ENCODE data around the gene SYNGR3.

SYNGR3 gene

DNA sequence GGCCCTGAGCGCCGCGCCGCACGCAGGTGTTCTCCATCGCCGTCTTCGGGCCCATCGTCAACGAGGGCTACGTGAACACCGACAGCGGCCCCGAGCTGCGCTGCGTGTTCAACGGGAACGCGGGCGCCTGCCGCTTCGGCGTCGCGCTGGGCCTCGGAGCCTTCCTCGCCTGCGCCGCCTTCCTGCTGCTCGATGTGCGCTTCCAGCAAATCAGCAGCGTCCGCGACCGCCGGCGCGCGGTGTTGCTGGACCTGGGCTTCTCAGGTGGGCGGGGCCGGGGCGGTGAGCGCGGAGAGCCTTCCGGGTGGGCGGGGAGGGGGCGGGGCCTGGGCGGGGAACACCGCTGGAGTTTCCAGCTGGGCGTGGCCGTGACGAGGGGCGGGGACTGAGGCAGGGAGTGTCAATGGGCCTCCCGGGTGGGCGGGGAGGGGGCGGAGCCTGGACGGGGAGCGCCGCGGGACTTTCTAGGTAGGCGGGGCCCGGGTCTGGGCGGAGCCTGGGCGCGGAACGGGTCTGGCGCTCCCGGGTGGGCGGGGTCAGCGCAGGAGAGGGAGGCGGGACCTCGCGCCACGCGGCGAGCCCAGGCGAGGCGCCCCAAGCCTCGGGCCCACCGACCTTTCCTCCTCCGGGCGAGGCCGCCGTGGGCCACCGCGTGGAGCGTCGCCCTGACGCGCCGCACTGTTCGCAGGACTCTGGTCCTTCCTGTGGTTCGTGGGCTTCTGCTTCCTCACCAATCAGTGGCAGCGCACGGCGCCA, 2.4 kb downstream of the SYNGR3 start:
- no peaks in the 10 kb centered on the region for H3K36me3 ChIP-seq (ENCODE audit: control insufficient read depth, low read depth, low read length)
- no peak overlapping the region for H3K27ac ChIP-seq (ENCODE audit: low read length)
- H3K27me3 ChIP-seq (ENCODE audit: control insufficient read depth, insufficient read depth, low read length) = peaks cover 30% of the 10 kb centered on the region
- H3K4me1 ChIP-seq (ENCODE audit: control insufficient read depth, low read depth, low read length) = peaks cover 6% of the 10 kb centered on the region
- H3K9ac ChIP-seq (ENCODE audit: low read length) = no peak overlapping the region
- H3K9me3 ChIP-seq (ENCODE audit: control insufficient read depth, low read depth, low read length) = no peaks in the 10 kb centered on the region
- H3K4me3 ChIP-seq (ENCODE audit: low read length) = no peak overlapping the region

- Histone ChIP-seq H3K4me3 (ENCODE audit: low read length) (no peak overlapping the region), H3K27me3 (ENCODE audit: control insufficient read depth, insufficient read depth, low read length) (peaks cover 30% of the 10 kb centered on the region), H3K27ac (ENCODE audit: low read length) (no peak overlapping the region), H3K9me3 (ENCODE audit: control insufficient read depth, low read depth, low read length) (no peaks in the 10 kb centered on the region), H3K4me1 (ENCODE audit: control insufficient read depth, low read depth, low read length) (peaks cover 6% of the 10 kb centered on the region), H3K36me3 (ENCODE audit: control insufficient read depth, low read depth, low read length) (peaks cover 6% of the 10 kb centered on the region), H3K9ac (ENCODE audit: low read length) (no peak overlapping the region)
Observed at GRCh38 chr16:1992704-1993317, 3.0 kb downstream of the SYNGR3 start.

DNA sequence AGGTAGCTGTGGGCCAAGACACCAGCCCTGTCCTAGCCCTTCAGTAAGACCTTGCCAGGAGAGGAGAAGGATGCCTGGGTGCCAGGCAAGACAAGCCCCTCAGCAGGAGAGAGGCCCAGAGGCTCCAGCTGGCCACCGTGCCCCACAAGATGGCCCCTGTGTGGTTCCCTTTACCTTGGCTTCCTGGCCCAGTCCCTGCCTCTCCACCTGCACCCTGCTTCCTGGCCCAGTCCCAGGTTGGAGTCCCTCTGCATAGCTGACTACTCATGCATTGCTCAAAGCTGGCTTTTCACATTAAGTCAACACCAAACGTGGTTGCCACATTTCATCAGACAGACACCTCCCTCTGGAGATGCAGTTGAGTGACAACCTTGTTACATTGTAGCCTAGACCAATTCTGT, 4.0 kb downstream of the SYNGR3 start:
- Histone ChIP-seq H3K4me3 (ENCODE audit: low read length) (no peak overlapping the region), H3K36me3 (ENCODE audit: control insufficient read depth, low read depth, low read length) (peaks cover 13% of the 10 kb centered on the region), H3K4me1 (ENCODE audit: control insufficient read depth, low read depth, low read length) (peaks cover 6% of the 10 kb centered on the region), H3K27me3 (ENCODE audit: control insufficient read depth, insufficient read depth, low read length) (peaks cover 26% of the 10 kb centered on the region), H3K27ac (ENCODE audit: low read length) (no peak overlapping the region), H3K9ac (ENCODE audit: low read length) (no peak overlapping the region), H3K9me3 (ENCODE audit: control insufficient read depth, low read depth, low read length) (no peaks in the 10 kb centered on the region)

DNA sequence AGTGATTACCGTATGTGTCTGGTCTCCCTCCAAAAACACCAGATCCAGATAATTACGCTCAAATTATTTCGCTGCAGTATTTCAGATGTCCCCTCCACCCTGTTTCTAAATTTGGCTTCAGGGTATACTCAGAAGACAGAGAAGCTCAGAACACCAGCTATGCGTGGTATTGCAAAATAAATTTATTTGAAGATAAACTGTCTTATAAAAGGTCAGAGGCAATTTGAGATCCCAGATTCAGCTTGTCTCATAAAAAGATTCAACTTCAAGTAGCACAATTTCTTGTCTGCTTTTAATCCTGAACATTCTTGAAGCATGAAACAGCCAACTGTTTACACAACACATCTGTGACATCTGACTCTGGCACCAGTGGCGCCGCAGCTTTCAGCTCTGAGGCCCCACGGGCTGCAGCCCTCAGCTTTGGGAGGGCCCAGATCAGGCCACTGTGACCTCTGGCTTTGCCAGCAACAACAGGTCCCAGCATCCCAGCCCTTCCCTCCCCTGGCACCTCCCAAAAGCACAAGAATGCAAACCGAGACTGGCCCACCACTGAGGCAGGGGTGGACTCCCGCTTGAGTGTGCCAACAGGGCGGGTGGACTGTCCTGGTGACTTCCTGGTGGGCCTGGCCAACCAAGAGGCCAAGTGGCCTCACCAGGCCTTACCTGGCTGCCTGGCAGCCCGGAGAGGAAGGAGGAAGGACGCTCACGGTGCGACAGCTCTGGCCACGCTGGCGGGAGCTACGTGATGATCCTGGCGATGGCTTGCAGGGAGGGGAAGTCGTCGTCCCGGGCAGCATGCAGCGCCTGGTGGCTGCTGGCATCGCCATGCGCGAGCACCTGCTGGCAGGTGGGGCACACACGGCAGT, 8.0 kb downstream of the SYNGR3 start:
- peaks cover 40% of the 10 kb centered on the region for H3K36me3 ChIP-seq (ENCODE audit: control insufficient read depth, low read depth, low read length)
- no peaks in the 10 kb centered on the region for H3K4me1 ChIP-seq (ENCODE audit: control insufficient read depth, low read depth, low read length)
- no peak overlapping the region for H3K4me3 ChIP-seq (ENCODE audit: low read length)
- H3K27ac ChIP-seq (ENCODE audit: low read length) = no peak overlapping the region
- H3K9me3 ChIP-seq (ENCODE audit: control insufficient read depth, low read depth, low read length) = no peaks in the 10 kb centered on the region
- no peaks in the 10 kb centered on the region for H3K27me3 ChIP-seq (ENCODE audit: control insufficient read depth, insufficient read depth, low read length)
- no peak overlapping the region for H3K9ac ChIP-seq (ENCODE audit: low read length)

DNA sequence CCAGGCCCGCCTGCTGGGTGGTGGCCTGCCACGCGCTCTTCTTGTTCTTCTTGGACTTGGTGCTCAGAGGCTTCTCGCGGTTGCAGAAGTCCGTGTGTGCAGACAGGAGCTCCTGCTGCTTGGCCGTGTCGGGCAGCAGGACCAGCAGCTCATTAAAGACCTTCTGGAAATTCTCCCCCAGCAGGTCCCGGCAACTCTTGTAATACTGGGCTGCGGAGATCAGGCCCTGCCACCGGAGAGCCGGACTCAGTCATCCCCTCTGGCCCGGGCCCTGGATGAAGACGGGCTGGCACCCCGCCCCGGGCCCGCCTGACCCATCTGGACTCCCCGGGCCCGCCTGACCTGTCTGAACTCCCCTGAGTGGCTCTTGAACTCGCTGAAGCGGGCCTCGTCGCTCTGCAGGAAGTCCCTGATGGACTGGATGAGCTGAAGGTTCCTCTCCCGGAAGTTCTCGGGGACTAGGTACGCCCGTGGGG, 8.6 kb downstream of the SYNGR3 start:
- Histone ChIP-seq H3K9me3 (ENCODE audit: control insufficient read depth, low read depth, low read length) (no peaks in the 10 kb centered on the region), H3K4me3 (ENCODE audit: low read length) (no peak overlapping the region), H3K36me3 (ENCODE audit: control insufficient read depth, low read depth, low read length) (peaks cover 46% of the 10 kb centered on the region), H3K27me3 (ENCODE audit: control insufficient read depth, insufficient read depth, low read length) (no peaks in the 10 kb centered on the region), H3K27ac (ENCODE audit: low read length) (no peak overlapping the region), H3K9ac (ENCODE audit: low read length) (no peak overlapping the region), H3K4me1 (ENCODE audit: control insufficient read depth, low read depth, low read length) (no peaks in the 10 kb centered on the region)

GRCh38 chr16:1998852-1999801, 9.4 kb downstream of the SYNGR3 start:
- H3K4me3 ChIP-seq (ENCODE audit: low read length) = no peak overlapping the region
- no peaks in the 10 kb centered on the region for H3K27me3 ChIP-seq (ENCODE audit: control insufficient read depth, insufficient read depth, low read length)
- no peak overlapping the region for H3K9ac ChIP-seq (ENCODE audit: low read length)
- H3K27ac ChIP-seq (ENCODE audit: low read length) = no peak overlapping the region
- no peaks in the 10 kb centered on the region for H3K9me3 ChIP-seq (ENCODE audit: control insufficient read depth, low read depth, low read length)
- H3K4me1 ChIP-seq (ENCODE audit: control insufficient read depth, low read depth, low read length) = peaks cover 2% of the 10 kb centered on the region
- peaks cover 46% of the 10 kb centered on the region for H3K36me3 ChIP-seq (ENCODE audit: control insufficient read depth, low read depth, low read length)

DNA sequence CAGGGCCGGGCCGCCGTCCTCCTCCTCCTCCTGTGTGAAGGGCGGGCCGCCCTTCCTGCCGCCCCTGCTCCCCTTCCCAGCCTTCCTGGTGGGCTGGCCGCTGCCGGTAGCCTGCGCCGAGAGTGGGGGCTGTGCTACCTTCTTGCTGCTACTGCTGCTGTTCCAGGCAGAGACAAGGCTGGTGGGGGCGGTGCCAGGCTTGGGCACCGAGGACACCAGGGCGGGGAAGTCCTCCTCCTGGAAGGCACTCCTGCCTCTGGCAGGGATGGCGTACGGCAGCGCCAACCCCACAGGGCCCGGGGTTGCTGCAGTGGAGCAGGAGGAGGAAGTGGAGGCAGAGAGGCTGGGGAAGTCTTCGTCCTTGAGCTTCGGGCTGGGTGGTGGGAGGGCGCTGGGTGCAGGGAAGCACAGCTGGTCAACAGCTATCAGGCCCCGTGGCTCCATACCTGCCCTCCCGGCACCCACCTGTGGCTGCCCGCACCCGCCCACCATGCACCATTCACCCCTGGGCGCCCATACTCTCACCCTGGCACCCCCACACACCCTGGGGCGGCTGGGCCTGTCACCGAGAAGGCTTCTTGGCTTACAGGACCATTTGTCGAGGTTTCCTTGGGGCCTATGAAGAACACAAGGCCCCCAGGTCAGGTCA, 10.2 kb downstream of the SYNGR3 start:
- Histone ChIP-seq H3K4me1 (ENCODE audit: control insufficient read depth, low read depth, low read length) (peaks cover 5% of the 10 kb centered on the region), H3K9me3 (ENCODE audit: control insufficient read depth, low read depth, low read length) (no peaks in the 10 kb centered on the region), H3K27me3 (ENCODE audit: control insufficient read depth, insufficient read depth, low read length) (no peaks in the 10 kb centered on the region), H3K4me3 (ENCODE audit: low read length) (no peak overlapping the region), H3K27ac (ENCODE audit: low read length) (no peak overlapping the region), H3K9ac (ENCODE audit: low read length) (no peak overlapping the region), H3K36me3 (ENCODE audit: control insufficient read depth, low read depth, low read length) (peaks cover 46% of the 10 kb centered on the region)

- Histone ChIP-seq H3K4me1 (ENCODE audit: control insufficient read depth, low read depth, low read length) (peaks cover 5% of the 10 kb centered on the region), H3K27ac (ENCODE audit: low read length) (no peak overlapping the region), H3K9me3 (ENCODE audit: control insufficient read depth, low read depth, low read length) (no peaks in the 10 kb centered on the region), H3K27me3 (ENCODE audit: control insufficient read depth, insufficient read depth, low read length) (no peaks in the 10 kb centered on the region), H3K4me3 (ENCODE audit: low read length) (no peak overlapping the region), H3K9ac (ENCODE audit: low read length) (no peak overlapping the region), H3K36me3 (ENCODE audit: control insufficient read depth, low read depth, low read length) (peaks cover 46% of the 10 kb centered on the region)
Observed at GRCh38 chr16:2001035-2001434, 11.3 kb downstream of the SYNGR3 start.

GRCh38 chr16:2001456-2002355, 11.9 kb downstream of the SYNGR3 start:
- no peak overlapping the region for H3K4me3 ChIP-seq (ENCODE audit: low read length)
- no peaks in the 10 kb centered on the region for H3K9me3 ChIP-seq (ENCODE audit: control insufficient read depth, low read depth, low read length)
- H3K9ac ChIP-seq (ENCODE audit: low read length) = no peak overlapping the region
- H3K36me3 ChIP-seq (ENCODE audit: control insufficient read depth, low read depth, low read length) = peaks cover 46% of the 10 kb centered on the region
- H3K27ac ChIP-seq (ENCODE audit: low read length) = no peak overlapping the region
- H3K4me1 ChIP-seq (ENCODE audit: control insufficient read depth, low read depth, low read length) = peaks cover 5% of the 10 kb centered on the region
- H3K27me3 ChIP-seq (ENCODE audit: control insufficient read depth, insufficient read depth, low read length) = no peaks in the 10 kb centered on the region

Data from iPS-18a (cell line).